Activated CD4-positive, alpha-beta T cell treated with anti-CD3 and anti-CD28 coated beads, Interleukin-2, amount 50 U/mL, for 48 hours (primary cell): ENCODE measurements around the gene ABCA7.

Source experiments
- DNase-seq, 2 experiments: peaks; one replicate each; pipeline ENCODE4 v3.0.0-alpha.2; 2020

The ABCA7 gene

DNA sequence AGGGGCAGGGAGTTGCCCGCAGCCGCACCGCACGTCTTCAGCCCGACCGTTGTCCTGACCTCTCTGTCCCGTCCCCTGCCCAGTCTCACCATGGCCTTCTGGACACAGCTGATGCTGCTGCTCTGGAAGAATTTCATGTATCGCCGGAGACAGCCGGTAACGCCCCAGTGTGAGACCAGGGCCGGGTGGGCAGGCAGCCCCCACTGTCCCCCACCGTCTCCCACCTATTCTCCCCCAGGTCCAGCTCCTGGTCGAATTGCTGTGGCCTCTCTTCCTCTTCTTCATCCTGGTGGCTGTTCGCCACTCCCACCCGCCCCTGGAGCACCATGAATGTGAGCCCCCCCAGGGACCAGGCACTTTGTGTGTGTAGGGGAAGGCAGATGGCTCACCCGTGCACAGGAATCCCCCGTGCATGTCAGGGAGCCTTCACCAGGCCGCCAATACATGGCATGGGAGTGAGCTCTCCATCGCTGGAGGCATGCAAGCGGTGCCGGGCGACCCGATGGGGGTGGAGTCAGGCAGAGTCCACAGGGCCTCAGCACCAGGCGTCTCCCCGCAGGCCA is 1.4 kb downstream of the ABCA7 start:
- no peak for DNase-seq

DNA sequence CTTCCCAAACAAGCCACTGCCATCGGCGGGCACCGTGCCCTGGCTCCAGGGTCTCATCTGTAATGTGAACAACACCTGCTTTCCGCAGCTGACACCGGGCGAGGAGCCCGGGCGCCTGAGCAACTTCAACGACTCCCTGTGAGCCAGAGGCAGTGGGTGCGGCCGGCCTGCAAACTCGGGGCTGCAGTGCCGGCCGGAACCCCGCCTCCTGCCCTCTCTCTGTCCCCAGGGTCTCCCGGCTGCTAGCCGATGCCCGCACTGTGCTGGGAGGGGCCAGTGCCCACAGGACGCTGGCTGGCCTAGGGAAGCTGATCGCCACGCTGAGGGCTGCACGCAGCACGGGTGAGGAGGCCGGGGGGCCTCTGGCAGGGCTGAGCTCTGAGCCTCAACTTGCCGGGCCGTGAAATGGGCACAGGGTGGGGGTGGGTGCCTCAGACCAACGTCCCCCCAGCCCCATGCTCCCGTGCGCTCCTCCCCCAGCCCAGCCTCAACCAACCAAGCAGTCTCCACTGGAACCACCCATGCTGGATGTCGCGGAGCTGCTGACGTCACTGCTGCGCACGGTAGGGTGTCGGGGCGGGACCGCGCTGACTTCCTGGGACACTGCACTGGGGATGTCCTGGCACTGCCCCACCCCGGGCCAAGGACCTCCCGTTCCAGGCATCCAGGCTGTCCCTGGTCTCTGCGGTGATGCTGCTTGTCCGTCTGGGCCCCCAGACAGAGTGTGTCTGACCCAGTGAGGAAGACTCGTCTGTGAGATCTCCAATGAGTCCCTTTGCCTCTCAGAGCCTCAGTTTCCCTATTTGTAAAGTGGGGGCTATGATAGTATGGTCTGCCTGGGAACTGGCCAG is 2.2 kb downstream of the ABCA7 start:
- DNase-seq = no peak

- DNase-seq = no peak
Measured at GRCh38 chr19:1042689-1043511, 3.0 kb downstream of the ABCA7 start.

GRCh38 chr19:1045247-1045603 is 5.3 kb downstream of the ABCA7 start:
- peak; percentile 74 to 80 for DNase-seq

- DNase-seq = no peak
Measured at GRCh38 chr19:1046117-1046626, 6.3 kb downstream of the ABCA7 start.

- no peak for DNase-seq
Measured at GRCh38 chr19:1046836-1047695, 7.2 kb downstream of the ABCA7 start.

DNA sequence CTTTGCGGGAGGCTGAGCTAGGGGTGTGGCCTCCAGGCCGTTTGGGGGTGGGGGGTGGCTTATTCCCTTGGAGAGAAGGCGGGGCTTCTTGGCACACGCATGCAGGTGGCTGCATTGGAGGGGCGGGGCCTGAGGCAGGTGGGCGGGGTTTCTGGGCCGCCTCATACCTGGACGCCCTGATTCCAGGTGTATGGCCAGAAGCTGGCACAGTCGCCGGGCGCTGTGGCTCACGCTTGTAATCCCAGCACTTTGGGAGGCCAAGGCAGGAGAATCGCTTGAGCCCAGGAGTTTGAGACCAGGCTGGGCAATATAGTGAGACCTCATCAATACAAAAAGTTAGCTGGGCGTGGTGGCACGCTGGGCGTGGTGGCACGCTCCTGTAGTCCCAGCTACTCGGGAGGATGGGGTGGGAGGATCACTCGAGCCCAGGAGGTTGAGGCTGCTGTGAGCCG is 7.8 kb downstream of the ABCA7 start:
- DNase-seq = no peak

GRCh38 chr19:1049106-1049505 is 9.2 kb downstream of the ABCA7 start:
- no peak for DNase-seq

GRCh38 chr19:1049800-1050199 is 9.9 kb downstream of the ABCA7 start:
- DNase-seq = no peak

GRCh38 chr19:1050989-1051788 is 11.3 kb downstream of the ABCA7 start:
- DNase-seq = no peak

DNA sequence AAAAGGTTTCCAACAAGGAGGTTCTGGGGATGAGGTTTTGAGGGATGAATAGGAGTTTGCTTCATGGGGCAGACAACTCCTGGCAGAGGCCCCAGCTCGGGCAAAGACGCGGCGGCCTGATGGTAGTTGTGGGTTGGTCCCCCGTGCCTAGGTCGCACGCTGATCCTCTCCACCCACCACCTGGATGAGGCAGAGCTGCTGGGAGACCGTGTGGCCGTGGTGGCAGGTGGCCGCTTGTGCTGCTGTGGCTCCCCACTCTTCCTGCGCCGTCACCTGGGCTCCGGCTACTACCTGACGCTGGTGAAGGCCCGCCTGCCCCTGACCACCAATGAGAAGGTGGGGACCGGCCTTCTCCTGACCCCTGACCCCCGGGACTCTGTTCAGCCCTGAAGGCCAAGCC is 11.9 kb downstream of the ABCA7 start:
- DNase-seq = no peak

GRCh38 chr19:1052349-1052975 is 12.6 kb downstream of the ABCA7 start:
- DNase-seq = no peak

DNA sequence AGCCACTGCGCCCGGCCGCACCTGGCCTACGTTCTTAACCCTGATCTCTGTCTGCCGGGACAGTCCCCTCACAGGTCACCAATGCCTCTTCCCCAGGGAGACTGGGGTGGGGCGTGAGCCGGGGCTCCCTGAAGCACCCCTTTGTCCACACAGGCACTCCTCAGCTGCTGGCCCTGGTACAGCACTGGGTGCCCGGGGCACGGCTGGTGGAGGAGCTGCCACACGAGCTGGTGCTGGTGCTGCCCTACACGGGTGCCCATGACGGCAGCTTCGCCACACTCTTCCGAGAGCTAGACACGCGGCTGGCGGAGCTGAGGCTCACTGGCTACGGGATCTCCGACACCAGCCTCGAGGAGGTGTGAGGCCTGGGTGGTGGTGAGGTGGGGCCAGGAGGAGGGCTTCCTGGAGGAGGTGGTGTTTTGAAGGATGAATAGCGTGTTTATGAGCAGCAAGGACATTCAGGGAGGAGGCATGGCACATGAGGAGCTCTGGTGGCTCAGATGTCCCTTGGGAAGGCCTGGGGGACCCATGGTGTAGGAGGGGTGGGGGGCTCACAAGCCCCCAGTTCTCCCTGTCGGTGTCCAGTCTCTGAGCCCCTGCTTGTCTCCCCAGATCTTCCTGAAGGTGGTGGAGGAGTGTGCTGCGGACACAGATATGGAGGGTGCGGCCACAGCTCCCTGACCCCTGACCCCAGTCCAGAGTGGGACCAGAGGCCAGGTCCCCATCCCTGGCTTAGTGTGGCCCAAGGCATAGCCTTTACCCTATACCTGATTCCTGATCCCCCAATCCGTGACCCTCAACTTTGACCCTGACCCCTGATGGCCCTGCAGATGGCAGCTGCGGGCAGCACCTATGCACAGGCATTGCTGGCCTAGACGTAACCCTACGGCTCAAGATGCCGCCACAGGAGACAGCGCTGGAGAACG is 13.5 kb downstream of the ABCA7 start:
- no peak for DNase-seq

DNA sequence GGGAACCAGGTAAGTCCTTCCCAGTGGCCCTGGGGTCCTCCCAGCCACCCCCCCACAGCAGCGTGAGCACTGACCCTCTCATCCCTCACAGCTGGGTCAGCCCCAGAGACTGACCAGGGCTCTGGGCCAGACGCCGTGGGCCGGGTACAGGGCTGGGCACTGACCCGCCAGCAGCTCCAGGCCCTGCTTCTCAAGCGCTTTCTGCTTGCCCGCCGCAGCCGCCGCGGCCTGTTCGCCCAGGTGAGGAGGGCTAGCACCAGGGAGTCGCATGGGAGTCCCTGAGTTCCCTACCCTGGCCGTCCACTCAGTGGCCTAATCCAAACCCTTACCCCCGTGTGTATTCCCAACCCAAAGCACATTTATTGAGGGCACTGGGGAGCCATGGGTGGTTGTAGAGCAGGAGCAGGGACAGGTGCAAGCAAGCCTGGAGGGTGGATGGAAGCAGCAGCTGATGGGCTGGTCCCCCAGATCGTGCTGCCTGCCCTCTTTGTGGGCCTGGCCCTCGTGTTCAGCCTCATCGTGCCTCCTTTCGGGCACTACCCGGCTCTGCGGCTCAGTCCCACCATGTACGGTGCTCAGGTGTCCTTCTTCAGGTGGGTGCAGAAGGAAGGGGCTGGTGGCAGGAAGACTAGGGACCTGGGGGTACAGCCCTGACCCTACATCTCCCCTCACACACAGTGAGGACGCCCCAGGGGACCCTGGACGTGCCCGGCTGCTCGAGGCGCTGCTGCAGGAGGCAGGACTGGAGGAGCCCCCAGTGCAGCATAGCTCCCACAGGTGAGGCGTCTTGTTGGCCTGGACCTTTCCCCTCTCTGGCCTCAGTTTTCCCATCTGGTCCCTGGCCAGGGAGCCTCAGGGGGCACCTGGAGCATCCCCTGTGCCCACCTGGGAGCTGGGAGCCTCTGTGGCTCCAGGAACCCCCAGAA is 14.5 kb downstream of the ABCA7 start:
- DNase-seq = no peak

DNA sequence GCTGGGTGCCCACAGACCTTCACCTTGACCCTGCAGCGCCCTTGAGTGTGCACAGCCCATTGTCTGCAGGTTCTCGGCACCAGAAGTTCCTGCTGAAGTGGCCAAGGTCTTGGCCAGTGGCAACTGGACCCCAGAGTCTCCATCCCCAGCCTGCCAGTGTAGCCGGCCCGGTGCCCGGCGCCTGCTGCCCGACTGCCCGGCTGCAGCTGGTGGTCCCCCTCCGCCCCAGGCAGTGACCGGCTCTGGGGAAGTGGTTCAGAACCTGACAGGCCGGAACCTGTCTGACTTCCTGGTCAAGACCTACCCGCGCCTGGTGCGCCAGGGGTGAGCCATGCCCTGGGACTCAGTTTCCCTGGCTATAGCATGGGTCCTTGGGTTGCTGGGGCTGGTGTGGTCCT is 15.1 kb downstream of the ABCA7 start:
- DNase-seq = no peak

DNA sequence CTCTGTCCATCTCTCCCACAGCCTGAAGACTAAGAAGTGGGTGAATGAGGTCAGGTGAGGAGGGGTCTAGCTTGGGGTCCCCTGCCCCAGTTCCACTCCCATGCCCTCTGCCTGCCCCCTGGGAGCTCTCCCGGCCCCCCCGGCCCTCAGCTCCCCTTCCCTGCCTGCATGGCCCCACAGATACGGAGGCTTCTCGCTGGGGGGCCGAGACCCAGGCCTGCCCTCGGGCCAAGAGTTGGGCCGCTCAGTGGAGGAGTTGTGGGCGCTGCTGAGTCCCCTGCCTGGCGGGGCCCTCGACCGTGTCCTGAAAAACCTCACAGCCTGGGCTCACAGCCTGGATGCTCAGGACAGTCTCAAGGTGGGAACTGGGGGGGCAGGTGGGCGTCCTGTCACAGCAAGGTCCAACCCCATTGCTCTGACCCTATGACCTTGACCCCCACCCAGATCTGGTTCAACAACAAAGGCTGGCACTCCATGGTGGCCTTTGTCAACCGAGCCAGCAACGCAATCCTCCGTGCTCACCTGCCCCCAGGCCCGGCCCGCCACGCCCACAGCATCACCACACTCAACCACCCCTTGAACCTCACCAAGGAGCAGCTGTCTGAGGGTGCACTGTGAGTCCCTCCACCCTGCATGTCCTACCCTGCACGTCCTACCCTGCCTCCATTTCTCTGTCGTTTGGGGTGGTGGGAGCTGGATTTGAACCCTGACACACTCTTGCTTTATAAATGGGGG is 16.1 kb downstream of the ABCA7 start:
- no peak for DNase-seq

GRCh38 chr19:1057176-1057855 is 17.4 kb downstream of the ABCA7 start:
- no peak for DNase-seq

DNA sequence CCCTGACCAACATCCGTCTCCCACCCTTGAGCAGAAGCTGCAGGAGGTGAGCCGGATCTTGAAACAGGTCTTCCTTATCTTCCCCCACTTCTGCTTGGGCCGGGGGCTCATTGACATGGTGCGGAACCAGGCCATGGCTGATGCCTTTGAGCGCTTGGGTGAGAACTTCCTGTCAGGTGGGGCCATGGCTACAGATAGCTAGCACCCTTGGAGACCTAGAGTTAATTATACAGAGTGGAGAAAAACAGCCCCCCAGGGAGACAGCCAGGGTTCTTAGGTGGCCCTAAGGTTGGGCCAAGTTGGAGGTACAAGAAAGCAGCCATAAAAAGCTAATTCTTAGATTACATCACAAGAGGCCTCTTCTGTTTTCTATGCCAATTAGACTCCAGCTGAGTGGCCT is 18.2 kb downstream of the ABCA7 start:
- no peak for DNase-seq
